K562 (cell line): ENCODE data around the gene UBE2H. TPM values are rescaled to one million over a fixed set of nuclear protein-coding genes. Genes with fewer than 3 reads are reported as not detected.
A peak's percentile ranks its signal among the peaks of the same experiment; 100 is the strongest.

Source experiments
- ARID1B ChIP-seq: fragments of 450-650 bp; IDR thresholded peaks from 2 replicates; pipeline ENCODE4 v1.6.1; 2016; ENCODE audit warnings: antibody characterized with exemption, mild to moderate bottlenecking, inconsistent platforms
- BRD9 ChIP-seq: fragments of 450-650 bp; IDR thresholded peaks from 2 replicates; pipeline ENCODE4 v1.6.1; 2018; ENCODE audit warnings: low read depth; ENCODE audit not compliant: partially characterized antibody
- ETS2 ChIP-seq: IDR thresholded peaks from 2 replicates; pipeline ENCODE4 v1.6.1; 2016; ENCODE audit warnings: borderline replicate concordance, missing genetic modification characterization, mild to moderate bottlenecking, moderate library complexity, missing compliant biosample characterization; ENCODE audit not compliant: poor library complexity, severe bottlenecking
- GTF2F1 ChIP-seq: IDR thresholded peaks from 2 replicates; pipeline ENCODE4 v1.6.1; 2011; ENCODE audit warnings: low read depth, low read length, improper control_type of control experiment
- MAZ ChIP-seq, 2 experiments: fragments of 450-650 bp in 1 of 2; sonication (generic) in 1 of 2; formaldehyde crosslinking; IDR thresholded peaks in 1 of 2; conservative IDR thresholded peaks in 1 of 2; 2 replicates each; pipeline versions ENCODE4 v1.4.0 to v1.5.0; 2020; ENCODE audit warnings: mild to moderate bottlenecking in 1 of 2, missing genetic modification reagents in 1 of 2
- MECOM ChIP-seq: fragments of 250-450 bp; sonication (Bioruptor Pico); IDR thresholded peaks from 2 replicates; pipeline ENCODE4 v1.8.0; 2022; ENCODE audit warnings: inconsistent platforms
- NR2F6 ChIP-seq: fragments of 450-650 bp; formaldehyde crosslinking; IDR thresholded peaks from 2 replicates; pipeline ENCODE4 v1.4.0; 2020; ENCODE audit warnings: mild to moderate bottlenecking
- PRMT5 ChIP-seq: sonication (generic); formaldehyde crosslinking; IDR thresholded peaks from 2 replicates; pipeline ENCODE4 v1.5.0; 2020; ENCODE audit warnings: missing genetic modification reagents
- RAD21 ChIP-seq, 2 experiments: fragments of 250-450 bp in 1 of 2; fragments of 450-650 bp in 1 of 2; sonication (Bioruptor Pico) in 1 of 2; formaldehyde crosslinking in 1 of 2; IDR thresholded peaks in 1 of 2; conservative IDR thresholded peaks in 1 of 2; 2 replicates each; pipeline versions ENCODE4 v1.4.0 to v1.8.0; 2020 to 2022; ENCODE audit warnings: mild to moderate bottlenecking in 2 of 2, moderate library complexity in 1 of 2
- RBM17 ChIP-seq: fragments of 200-400 bp; formaldehyde crosslinking; IDR thresholded peaks from 2 replicates; pipeline ENCODE4 v1.6.1; 2017; ENCODE audit warnings: low read depth, mild to moderate bottlenecking, low read length, borderline replicate concordance
- RBM34 ChIP-seq: fragments of 200-400 bp; formaldehyde crosslinking; IDR thresholded peaks from 2 replicates; pipeline ENCODE4 v1.6.1; 2018; ENCODE audit warnings: low read length, borderline replicate concordance; ENCODE audit not compliant: insufficient read depth
- ZBTB8A ChIP-seq: fragments of 450-650 bp; IDR thresholded peaks from 2 replicates; pipeline ENCODE4 v1.6.1; 2018; ENCODE audit warnings: mild to moderate bottlenecking, moderate library complexity; ENCODE audit not compliant: partially characterized antibody
- ZNF384 ChIP-seq: IDR thresholded peaks from 2 replicates; pipeline ENCODE4 v1.6.1; 2012; ENCODE audit warnings: low read depth, low read length, improper control_type of control experiment
- ZNF778 ChIP-seq: fragments of 450-650 bp; formaldehyde crosslinking; IDR thresholded peaks from 2 replicates; pipeline ENCODE4 v1.4.0; 2020; ENCODE audit warnings: mild to moderate bottlenecking, moderate library complexity
- polyA plus RNA-seq, 8 experiments: library from polyadenylated mRNA; depleted of rRNA in 4 of 8; stranded (reverse) in 5 of 8; unstranded in 3 of 8; fragments of >200 nt; fragmentation: Nextera tagmentation in 2 of 8; fragmentation: Illumina TruSeq in 1 of 8; extraction: Ambion mirVana in 2 of 8; extraction: Trizol in 1 of 8; gene quantifications; 2 replicates each; pipeline versions ENCODE4 v1.2.1 to v1.2.3, GENCODE V29; 2011 to 2014; ENCODE audit warnings: inconsistent platforms in 1 of 8, missing spikeins in 1 of 8
- total RNA-seq, 7 experiments: library from RNA; depleted of rRNA in 6 of 7; stranded (reverse); fragments of >200 nt in 6 of 7; fragmentation: Illumina TruSeq in 2 of 7; extraction: Trizol in 2 of 7; gene quantifications; 2 replicates each; pipeline versions ENCODE4 v1.2.1 to v1.2.3, GENCODE V29; 2011 to 2021; ENCODE audit warnings: low replicate concordance in 1 of 7
- TF ChIP-seq, protein P1 (sequence below): sonication (generic); formaldehyde crosslinking; IDR thresholded peaks from 2 replicates; pipeline ENCODE4 v1.8.0; 2022; ENCODE audit warnings: missing genetic modification reagents, mild to moderate bottlenecking, borderline replicate concordance
- TF ChIP-seq, protein P2 (sequence below): fragments of 250-450 bp; sonication (Bioruptor Pico); IDR thresholded peaks from 2 replicates; pipeline ENCODE4 v1.4.0; 2020; ENCODE audit warnings: mild to moderate bottlenecking, moderate library complexity, borderline replicate concordance
- TF ChIP-seq, protein P3 (sequence below): sonication (generic); formaldehyde crosslinking; IDR thresholded peaks from 2 replicates; pipeline ENCODE4 v1.8.1; 2022; ENCODE audit warnings: missing genetic modification reagents
- TF ChIP-seq, protein P4 (sequence below): sonication (generic); formaldehyde crosslinking; IDR thresholded peaks from 2 replicates; pipeline ENCODE4 v1.8.1; 2022; ENCODE audit warnings: missing genetic modification reagents
- TF ChIP-seq, protein P5 (sequence below): fragments of 450-650 bp; formaldehyde crosslinking; IDR thresholded peaks from 2 replicates; pipeline ENCODE4 v1.4.0; 2020; ENCODE audit warnings: mild to moderate bottlenecking, moderate library complexity

Gene UBE2H
- total and polyA plus RNA-seq, 9 of the 15 experiments (the other 6 are each of a cell fraction or from before 2014, with no cell fraction given): 6.3 to 33.0 (median 13.3) TPM

DNA sequence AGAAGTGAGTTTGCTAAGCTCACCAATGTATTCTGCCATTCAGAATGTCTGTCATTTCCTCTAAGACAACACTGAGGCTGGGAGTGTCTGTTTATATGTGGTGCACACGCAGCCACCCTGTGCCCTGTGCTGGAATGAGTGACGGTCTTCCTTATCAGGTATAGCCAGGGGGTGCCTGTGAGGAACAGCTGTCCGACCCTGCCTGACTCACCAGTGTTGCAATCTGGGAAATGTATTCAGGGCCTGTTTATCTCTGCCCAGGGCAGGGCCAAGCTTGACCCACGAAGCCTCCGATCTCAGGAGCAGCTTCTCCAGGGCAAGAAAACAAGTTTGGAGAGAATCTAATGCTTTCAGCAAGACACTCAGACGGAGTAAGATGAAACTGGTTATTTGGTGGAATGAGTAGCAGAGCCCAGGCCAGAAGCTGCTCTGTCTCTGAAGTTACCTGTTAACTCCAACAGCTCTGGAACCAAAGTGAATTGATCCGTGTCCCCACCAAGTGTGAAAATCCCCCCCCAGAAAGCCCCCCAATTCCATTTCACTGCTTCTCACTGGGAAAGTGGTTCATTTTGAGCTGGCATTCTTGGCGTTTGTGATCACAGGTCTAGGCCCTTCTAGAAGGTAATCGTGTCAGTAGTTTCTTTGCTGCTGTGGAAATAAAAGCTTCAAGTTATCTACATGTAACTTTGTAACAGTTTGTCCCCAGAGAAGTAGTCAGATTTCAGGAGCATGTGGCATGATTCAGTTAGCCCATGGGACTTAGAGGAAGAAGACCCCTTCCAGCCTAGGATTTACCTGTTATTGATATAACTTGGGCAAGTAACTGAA lies 6.1 kb upstream of the UBE2H start (continued):
- TF ChIP-seq, protein P1, sequence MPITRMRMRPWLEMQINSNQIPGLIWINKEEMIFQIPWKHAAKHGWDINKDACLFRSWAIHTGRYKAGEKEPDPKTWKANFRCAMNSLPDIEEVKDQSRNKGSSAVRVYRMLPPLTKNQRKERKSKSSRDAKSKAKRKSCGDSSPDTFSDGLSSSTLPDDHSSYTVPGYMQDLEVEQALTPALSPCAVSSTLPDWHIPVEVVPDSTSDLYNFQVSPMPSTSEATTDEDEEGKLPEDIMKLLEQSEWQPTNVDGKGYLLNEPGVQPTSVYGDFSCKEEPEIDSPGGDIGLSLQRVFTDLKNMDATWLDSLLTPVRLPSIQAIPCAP (CRISPR knock-in tag): no peak
- TF ChIP-seq, protein P2, sequence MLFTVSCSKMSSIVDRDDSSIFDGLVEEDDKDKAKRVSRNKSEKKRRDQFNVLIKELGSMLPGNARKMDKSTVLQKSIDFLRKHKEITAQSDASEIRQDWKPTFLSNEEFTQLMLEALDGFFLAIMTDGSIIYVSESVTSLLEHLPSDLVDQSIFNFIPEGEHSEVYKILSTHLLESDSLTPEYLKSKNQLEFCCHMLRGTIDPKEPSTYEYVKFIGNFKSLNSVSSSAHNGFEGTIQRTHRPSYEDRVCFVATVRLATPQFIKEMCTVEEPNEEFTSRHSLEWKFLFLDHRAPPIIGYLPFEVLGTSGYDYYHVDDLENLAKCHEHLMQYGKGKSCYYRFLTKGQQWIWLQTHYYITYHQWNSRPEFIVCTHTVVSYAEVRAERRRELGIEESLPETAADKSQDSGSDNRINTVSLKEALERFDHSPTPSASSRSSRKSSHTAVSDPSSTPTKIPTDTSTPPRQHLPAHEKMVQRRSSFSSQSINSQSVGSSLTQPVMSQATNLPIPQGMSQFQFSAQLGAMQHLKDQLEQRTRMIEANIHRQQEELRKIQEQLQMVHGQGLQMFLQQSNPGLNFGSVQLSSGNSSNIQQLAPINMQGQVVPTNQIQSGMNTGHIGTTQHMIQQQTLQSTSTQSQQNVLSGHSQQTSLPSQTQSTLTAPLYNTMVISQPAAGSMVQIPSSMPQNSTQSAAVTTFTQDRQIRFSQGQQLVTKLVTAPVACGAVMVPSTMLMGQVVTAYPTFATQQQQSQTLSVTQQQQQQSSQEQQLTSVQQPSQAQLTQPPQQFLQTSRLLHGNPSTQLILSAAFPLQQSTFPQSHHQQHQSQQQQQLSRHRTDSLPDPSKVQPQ: peak; percentile 65; the same call in 1 of the 2 replicates
- TF ChIP-seq RBM34 (no peak), MECOM (peak; percentile 95), NR2F6 (CRISPR knock-in tag) (no peak), RAD21 (CRISPR knock-in tag; conservative IDR thresholded peaks at IDR 0.05 in 1 of 2, IDR thresholded peaks at IDR 0.05 in 1 of 2) (peak; percentile 28 to 57; a peak in 3 of 4 replicates), PRMT5 (no peak), BRD9 (peak; percentile 85), ZNF384 (peak; percentile 63), RBM17 (no peak), ETS2 (tag) (no peak), ZNF778 (CRISPR knock-in tag) (no peak), ARID1B (peak; percentile 100), MAZ (CRISPR knock-in tag; conservative IDR thresholded peaks at IDR 0.05 in 1 of 2, IDR thresholded peaks at IDR 0.05 in 1 of 2) (peak; percentile 93 to 95), ZBTB8A (no peak), GTF2F1 (peak; percentile 46; the same call in 1 of the 2 replicates)
- TF ChIP-seq, protein P3, sequence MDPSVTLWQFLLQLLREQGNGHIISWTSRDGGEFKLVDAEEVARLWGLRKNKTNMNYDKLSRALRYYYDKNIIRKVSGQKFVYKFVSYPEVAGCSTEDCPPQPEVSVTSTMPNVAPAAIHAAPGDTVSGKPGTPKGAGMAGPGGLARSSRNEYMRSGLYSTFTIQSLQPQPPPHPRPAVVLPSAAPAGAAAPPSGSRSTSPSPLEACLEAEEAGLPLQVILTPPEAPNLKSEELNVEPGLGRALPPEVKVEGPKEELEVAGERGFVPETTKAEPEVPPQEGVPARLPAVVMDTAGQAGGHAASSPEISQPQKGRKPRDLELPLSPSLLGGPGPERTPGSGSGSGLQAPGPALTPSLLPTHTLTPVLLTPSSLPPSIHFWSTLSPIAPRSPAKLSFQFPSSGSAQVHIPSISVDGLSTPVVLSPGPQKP (CRISPR knock-in tag): no peak
- TF ChIP-seq, protein P4, sequence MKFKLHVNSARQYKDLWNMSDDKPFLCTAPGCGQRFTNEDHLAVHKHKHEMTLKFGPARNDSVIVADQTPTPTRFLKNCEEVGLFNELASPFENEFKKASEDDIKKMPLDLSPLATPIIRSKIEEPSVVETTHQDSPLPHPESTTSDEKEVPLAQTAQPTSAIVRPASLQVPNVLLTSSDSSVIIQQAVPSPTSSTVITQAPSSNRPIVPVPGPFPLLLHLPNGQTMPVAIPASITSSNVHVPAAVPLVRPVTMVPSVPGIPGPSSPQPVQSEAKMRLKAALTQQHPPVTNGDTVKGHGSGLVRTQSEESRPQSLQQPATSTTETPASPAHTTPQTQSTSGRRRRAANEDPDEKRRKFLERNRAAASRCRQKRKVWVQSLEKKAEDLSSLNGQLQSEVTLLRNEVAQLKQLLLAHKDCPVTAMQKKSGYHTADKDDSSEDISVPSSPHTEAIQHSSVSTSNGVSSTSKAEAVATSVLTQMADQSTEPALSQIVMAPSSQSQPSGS (CRISPR knock-in tag): no peak
- TF ChIP-seq, protein P5, sequence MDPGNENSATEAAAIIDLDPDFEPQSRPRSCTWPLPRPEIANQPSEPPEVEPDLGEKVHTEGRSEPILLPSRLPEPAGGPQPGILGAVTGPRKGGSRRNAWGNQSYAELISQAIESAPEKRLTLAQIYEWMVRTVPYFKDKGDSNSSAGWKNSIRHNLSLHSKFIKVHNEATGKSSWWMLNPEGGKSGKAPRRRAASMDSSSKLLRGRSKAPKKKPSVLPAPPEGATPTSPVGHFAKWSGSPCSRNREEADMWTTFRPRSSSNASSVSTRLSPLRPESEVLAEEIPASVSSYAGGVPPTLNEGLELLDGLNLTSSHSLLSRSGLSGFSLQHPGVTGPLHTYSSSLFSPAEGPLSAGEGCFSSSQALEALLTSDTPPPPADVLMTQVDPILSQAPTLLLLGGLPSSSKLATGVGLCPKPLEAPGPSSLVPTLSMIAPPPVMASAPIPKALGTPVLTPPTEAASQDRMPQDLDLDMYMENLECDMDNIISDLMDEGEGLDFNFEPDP (CRISPR knock-in tag): no peak
